GM12872 (cell line): ENCODE data around the gene SORCS3.

Source experiments
- TF ChIP-seq, protein P1 (sequence below): IDR thresholded peaks from 3 replicates; pipeline ENCODE4 v1.5.1; 2011; ENCODE audit warnings: low read depth, mild to moderate bottlenecking, low read length, moderate library complexity; ENCODE audit not compliant: insufficient read depth

The SORCS3 gene

DNA sequence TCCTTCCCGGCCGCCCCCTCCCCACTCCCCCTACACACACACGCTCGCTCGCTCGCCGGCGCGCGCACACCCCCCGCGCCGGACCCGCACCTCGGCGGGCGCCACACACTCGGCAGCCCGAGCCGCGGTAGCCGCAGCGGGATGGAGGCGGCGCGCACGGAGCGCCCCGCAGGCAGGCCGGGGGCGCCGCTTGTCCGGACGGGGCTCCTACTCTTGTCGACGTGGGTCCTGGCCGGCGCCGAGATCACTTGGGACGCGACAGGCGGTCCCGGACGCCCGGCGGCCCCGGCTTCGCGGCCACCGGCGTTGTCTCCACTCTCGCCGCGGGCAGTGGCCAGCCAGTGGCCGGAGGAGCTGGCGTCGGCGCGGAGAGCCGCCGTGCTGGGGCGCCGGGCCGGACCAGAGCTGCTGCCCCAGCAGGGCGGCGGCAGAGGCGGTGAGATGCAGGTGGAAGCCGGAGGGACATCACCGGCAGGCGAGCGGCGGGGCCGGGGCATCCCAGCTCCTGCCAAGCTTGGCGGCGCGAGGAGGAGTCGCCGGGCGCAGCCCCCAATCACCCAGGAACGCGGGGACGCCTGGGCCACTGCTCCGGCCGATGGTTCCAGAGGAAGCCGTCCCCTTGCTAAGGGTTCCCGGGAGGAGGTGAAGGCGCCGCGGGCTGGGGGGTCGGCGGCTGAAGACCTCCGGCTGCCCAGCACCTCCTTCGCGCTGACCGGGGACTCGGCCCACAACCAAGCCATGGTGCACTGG, at the start of gene SORCS3:
TSS of gene SORCS3 (plus strand) at position 104 of the 750 bp plus-strand sequence.
- TF ChIP-seq, protein P1, sequence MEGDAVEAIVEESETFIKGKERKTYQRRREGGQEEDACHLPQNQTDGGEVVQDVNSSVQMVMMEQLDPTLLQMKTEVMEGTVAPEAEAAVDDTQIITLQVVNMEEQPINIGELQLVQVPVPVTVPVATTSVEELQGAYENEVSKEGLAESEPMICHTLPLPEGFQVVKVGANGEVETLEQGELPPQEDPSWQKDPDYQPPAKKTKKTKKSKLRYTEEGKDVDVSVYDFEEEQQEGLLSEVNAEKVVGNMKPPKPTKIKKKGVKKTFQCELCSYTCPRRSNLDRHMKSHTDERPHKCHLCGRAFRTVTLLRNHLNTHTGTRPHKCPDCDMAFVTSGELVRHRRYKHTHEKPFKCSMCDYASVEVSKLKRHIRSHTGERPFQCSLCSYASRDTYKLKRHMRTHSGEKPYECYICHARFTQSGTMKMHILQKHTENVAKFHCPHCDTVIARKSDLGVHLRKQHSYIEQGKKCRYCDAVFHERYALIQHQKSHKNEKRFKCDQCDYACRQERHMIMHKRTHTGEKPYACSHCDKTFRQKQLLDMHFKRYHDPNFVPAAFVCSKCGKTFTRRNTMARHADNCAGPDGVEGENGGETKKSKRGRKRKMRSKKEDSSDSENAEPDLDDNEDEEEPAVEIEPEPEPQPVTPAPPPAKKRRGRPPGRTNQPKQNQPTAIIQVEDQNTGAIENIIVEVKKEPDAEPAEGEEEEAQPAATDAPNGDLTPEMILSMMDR: no peak

DNA sequence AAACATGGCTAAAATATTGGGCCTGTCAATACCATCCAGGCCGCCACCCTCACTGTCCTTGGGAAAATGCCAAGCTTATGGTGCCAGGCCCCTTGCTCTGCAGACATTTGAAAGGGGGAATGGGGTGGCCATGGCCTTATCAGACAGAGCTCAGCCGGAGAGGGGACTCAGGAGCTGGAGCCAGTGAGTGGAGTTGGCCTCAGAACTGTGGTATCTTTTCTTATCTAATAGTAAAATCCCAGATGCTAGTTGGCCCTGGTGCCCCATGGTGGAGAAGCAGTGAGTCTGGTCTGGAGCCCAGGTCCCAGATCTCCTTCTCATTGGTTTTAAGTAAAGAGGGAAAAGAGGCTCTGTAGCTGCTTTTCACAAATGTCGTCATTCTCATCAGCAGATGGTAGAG, 49.6 kb upstream of the SORCS3 start:
- TF ChIP-seq, protein P1: no peak

DNA sequence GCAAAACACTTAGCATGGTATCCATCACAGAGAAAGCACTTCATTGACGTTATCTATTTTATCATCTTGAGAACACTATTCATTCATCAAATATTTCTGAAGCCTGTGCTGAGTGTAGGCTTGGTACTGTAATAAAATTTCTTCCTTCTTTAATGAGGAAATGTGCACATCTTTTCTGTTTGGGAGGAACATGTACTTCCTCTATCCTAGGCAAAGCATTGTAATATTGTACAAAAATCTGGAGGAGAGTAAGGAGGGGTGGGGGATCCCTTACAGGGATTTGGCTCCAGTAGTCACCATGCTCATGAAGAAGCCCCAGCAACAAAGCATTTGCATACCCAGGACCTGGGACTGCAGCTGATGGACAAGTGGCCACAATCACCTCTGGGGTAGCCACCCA, 39.9 kb upstream of the SORCS3 start:
- TF ChIP-seq, protein P1: no peak

DNA sequence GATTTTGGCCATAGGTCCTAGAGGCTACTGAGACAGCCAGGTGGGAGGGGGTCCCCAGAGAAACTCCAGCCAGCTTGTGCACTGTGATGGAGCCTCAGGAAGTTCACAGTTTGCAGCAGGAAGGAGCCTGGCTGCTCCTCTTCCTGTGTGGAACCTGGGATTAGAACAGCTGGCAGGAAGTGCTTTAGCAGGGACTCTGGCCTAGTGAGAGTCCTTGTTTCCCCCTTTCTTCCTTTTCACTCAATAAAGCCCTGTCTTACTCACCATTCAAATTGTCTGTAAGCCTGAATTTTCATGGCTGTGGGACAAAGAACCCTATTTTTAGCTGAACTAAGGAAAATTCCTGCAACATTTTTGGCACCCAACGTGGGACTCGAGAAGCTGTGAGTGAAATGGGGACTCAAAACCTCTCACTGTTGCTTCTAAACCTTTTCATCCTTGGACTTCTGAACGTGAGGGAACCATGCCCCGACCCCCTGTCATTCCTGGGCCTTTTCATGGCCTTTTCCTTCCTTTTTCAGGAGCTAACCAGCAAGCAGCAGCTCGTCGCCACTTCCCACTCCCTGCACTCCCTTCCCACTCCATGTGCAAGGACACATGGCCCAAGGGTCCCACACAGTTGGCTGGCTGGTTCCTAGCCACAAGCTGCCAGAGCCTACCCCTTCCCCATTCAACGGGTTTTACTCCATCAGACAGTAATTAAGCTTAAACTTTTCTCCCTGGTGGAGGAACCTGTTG, 32.8 kb upstream of the SORCS3 start:
- TF ChIP-seq, protein P1: no peak

DNA sequence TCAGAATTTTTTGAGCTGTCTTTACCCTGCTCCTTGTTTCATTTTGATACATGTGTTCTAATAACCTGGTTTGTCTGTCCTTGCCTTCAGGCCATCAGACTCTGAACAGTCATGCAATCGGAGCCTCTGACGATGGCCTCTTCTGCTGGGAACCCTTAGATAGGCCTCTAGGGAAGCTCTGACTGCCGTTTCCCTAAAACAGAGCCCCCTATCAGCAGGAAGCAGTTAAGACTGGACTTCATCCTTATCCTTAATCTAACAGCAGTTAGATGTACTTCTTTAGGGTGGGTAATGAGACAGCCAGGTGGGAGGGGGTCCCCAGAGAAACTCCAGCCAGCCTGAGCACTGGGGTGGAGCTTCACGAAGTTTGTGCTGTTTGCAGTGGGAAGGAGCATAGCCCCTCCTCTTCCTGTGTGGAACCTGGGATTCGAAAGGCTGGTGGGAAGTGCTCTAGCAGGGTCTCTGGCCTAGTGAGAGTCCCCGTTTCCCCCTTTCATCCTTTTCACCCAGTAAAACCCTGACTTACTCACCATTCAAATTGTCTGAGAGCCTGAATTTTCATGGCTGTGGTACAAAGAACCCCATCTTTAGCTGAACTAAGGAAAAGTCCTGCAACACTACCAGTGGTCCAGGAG, 28.4 kb upstream of the SORCS3 start:
- TF ChIP-seq, protein P1: no peak

DNA sequence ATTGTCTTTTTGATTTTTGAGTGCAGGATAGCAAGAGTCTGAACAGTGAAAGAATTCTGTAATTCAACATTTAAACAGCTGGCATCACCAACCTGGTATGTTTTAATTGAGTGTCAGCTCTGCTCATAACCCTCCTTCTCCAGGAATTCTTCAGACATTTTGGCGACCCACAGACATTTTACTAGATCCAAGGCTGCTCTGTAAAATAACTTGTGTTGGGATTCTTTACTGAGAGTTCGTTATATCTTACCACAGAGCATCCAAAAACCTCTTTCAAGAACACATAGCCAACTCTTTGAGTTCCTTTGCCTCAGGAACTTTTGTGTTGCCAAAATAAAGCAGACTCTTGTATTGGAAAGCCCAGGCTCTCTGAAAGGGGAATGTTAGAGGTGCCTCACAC, 27.7 kb upstream of the SORCS3 start:
- TF ChIP-seq, protein P1: no peak

DNA sequence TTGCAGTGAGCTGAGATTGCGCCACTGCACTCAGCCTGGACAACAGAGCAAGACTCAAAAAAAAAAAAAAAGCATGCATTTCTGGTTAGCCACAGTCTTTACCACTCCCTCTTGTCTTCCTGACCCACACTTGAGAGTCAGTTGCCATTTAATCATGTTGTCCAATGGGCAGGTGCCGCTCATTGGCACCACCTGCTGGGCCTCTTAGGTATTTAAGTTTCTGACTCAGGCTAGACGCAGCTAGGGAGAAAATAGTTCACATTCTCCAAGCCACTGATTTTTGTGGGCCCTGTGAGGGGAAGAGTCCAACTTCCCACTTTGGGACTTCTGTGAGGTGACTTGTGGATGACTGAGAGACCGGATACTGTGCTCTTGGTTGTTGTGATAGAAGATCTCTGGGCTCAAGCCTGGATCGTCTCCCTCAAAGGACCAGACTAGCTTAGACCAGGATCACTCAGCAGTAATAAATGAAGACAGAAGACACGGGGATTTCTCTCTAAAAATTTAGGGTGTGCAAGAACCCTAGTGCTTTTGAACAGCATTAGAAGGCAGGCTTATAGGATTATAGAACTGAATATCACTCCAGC, 26.8 kb upstream of the SORCS3 start:
- TF ChIP-seq, protein P1: peak; percentile 71
